Panc1 (cell line): Measurements from ENCODE around the gene LRRC49. TPM values are rescaled to one million over a fixed set of nuclear protein-coding genes. Genes with fewer than 3 reads are reported as not detected.

Source experiments
- ATAC-seq: fragments of 200-7000 bp; cut with Tn5 transposase; 2 replicates; pipeline ENCODE4 v1.9.1; 2020; ENCODE audit warnings: mild to moderate bottlenecking, moderate library complexity
- BruUV-seq: library from RNA; stranded (reverse); fragments of 400-500 nt; replicated peaks from 2 replicates; lab custom pipeline; 2021; lab: Mats Ljungman, UMichigan
- CTCF ChIA-PET: fragments of 300-600 bp; sonication (Branson Sonifier 250); formaldehyde crosslinking; loops from one replicate; lab custom pipeline; 2022; ENCODE audit warnings: antibody characterized with exemption; lab: Charles Lee
- POLR2A ChIA-PET: fragments of 300-600 bp; sonication (Branson Sonifier 250); formaldehyde crosslinking; loops from one replicate; lab custom pipeline; 2022; ENCODE audit warnings: antibody characterized with exemption; lab: Charles Lee
- DNase-seq: peaks from one replicate; pipeline ENCODE4 v3.0.0-alpha.2; 2010; ENCODE audit warnings: low read depth, low spot score
- H3K27ac ChIP-seq: 2 replicates; pipeline ENCODE4 v1.5.1; 2011; ENCODE audit warnings: mild to moderate bottlenecking, low read length, inconsistent platforms
- H3K27me3 ChIP-seq: fragments of 200-500 bp; sonication (Bioruptor generic); 2 replicates; pipeline ENCODE4 v1.6.0; 2014; ENCODE audit warnings: low read length, inconsistent platforms; ENCODE audit not compliant: control insufficient read depth, insufficient read depth
- H3K36me3 ChIP-seq: fragments of 200-500 bp; sonication (Bioruptor generic); 2 replicates; pipeline ENCODE4 v1.5.1; 2014; ENCODE audit warnings: inconsistent platforms, mild to moderate bottlenecking, low read length, moderate library complexity; ENCODE audit not compliant: control insufficient read depth, insufficient read depth
- H3K4me1 ChIP-seq: 2 replicates; pipeline ENCODE4 v1.5.1; 2011; ENCODE audit warnings: inconsistent platforms, mild to moderate bottlenecking, low read length, moderate library complexity; ENCODE audit not compliant: control insufficient read depth, insufficient read depth
- H3K4me3 ChIP-seq, 2 experiments: 2 replicates each; pipeline ENCODE4 v1.5.1; 2011 to 2012; ENCODE audit warnings: low read depth in 2 of 2, low read length in 2 of 2, mild to moderate bottlenecking in 2 of 2, inconsistent platforms in 1 of 2, moderate library complexity in 1 of 2
- H3K9me3 ChIP-seq: fragments of 200-500 bp; sonication (Bioruptor generic); 2 replicates; pipeline ENCODE4 v1.5.1; 2014; ENCODE audit warnings: low read depth, mild to moderate bottlenecking, inconsistent platforms, low read length, moderate library complexity; ENCODE audit not compliant: control insufficient read depth, insufficient read depth
- CTCF ChIP-seq: fragments of 450-650 bp; IDR thresholded peaks from 2 replicates; pipeline ENCODE4 v1.5.1; 2017; ENCODE audit warnings: mild to moderate bottlenecking
- POLR2AphosphoS5 ChIP-seq: IDR thresholded peaks from 2 replicates; pipeline ENCODE4 v1.6.1; 2012; ENCODE audit warnings: mild to moderate bottlenecking, low read depth, low read length, moderate library complexity
- SIN3A ChIP-seq: IDR thresholded peaks from 2 replicates; pipeline ENCODE4 v1.6.1; 2012; ENCODE audit warnings: low read depth, mild to moderate bottlenecking, low read length, moderate library complexity, borderline replicate concordance; ENCODE audit not compliant: insufficient read depth
- TCF7L2 ChIP-seq: IDR thresholded peaks from 2 replicates; pipeline ENCODE4 v1.6.1; 2011; ENCODE audit warnings: mild to moderate bottlenecking, low read depth, low read length, inconsistent platforms
- in situ Hi-C: cut with HindIII; loops from 2 replicates; pipeline ENCODE4 v1.10.0; 2016; ENCODE audit warnings: low sequenced_read_pairs, low pct_unique_long_range_greater_than_20kb
- intact Hi-C: fragments of 100-400 bp; cut with micrococcal nuclease; formaldehyde crosslinking; loops from one replicate; pipeline ENCODE4 v1.10.0; 2022; ENCODE audit not compliant: unreplicated experiment
- total RNA-seq: library from RNA; stranded (reverse); gene quantifications from one replicate; pipeline ENCODE4 v1.2.1, GENCODE V29; 2021; ENCODE audit not compliant: unreplicated experiment
- TF ChIP-seq, protein P1 (sequence below), 2 experiments: IDR thresholded peaks; 2 replicates each; pipeline ENCODE4 v1.6.1; 2011 to 2012; ENCODE audit warnings: low read depth in 2 of 2, control low read depth in 1 of 2, low read length in 1 of 2, mild to moderate bottlenecking in 1 of 2, moderate library complexity in 1 of 2; ENCODE audit not compliant: insufficient read depth in 1 of 2

Gene LRRC49
- total RNA-seq, 1 experiment from 2014 or later: 8.3 TPM

GRCh38 chr15:70964686-70965085 is 72.1 kb downstream of the LRRC49 start:
- in situ Hi-C loops (no loop called here), intact Hi-C loops (no loop called here)
- BruUV-seq: no TSS peak
- CTCF ChIA-PET: no interaction called here
- no peak overlapping the region for H3K27ac ChIP-seq
- no peaks in the 10 kb centered on the region; the same call in 1 of the 2 replicates for H3K9me3 ChIP-seq
- no peak overlapping the region for H3K4me3 ChIP-seq
- H3K27me3 ChIP-seq: no peaks in the 10 kb centered on the region
- TF ChIP-seq, protein P1, sequence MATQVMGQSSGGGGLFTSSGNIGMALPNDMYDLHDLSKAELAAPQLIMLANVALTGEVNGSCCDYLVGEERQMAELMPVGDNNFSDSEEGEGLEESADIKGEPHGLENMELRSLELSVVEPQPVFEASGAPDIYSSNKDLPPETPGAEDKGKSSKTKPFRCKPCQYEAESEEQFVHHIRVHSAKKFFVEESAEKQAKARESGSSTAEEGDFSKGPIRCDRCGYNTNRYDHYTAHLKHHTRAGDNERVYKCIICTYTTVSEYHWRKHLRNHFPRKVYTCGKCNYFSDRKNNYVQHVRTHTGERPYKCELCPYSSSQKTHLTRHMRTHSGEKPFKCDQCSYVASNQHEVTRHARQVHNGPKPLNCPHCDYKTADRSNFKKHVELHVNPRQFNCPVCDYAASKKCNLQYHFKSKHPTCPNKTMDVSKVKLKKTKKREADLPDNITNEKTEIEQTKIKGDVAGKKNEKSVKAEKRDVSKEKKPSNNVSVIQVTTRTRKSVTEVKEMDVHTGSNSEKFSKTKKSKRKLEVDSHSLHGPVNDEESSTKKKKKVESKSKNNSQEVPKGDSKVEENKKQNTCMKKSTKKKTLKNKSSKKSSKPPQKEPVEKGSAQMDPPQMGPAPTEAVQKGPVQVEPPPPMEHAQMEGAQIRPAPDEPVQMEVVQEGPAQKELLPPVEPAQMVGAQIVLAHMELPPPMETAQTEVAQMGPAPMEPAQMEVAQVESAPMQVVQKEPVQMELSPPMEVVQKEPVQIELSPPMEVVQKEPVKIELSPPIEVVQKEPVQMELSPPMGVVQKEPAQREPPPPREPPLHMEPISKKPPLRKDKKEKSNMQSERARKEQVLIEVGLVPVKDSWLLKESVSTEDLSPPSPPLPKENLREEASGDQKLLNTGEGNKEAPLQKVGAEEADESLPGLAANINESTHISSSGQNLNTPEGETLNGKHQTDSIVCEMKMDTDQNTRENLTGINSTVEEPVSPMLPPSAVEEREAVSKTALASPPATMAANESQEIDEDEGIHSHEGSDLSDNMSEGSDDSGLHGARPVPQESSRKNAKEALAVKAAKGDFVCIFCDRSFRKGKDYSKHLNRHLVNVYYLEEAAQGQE (IDR thresholded peaks at IDR 0.05; ENCODE audit: insufficient read depth in 1 of 2, low read depth in 2 of 2, low read length in 1 of 2): no peak
- TF ChIP-seq CTCF (no peak), SIN3A (no peak)
- POLR2A ChIA-PET: no interaction called here
- no peak for DNase-seq
- H3K36me3 ChIP-seq: no peaks in the 10 kb centered on the region
- no peaks in the 10 kb centered on the region for H3K4me1 ChIP-seq
- ATAC-seq: no peak

- Histone ChIP-seq H3K4me1 (no peaks in the 10 kb centered on the region), H3K27ac (no peak overlapping the region), H3K27me3 (no peaks in the 10 kb centered on the region), H3K36me3 (no peaks in the 10 kb centered on the region), H3K4me3 (no peak overlapping the region), H3K9me3 (no peaks in the 10 kb centered on the region)
- ChIA-PET CTCF (no interaction called here), POLR2A (no interaction called here)
- intact Hi-C loops: no loop called here
- TF ChIP-seq TCF7L2 (no peak), SIN3A (no peak), POLR2AphosphoS5 (no peak)
- TF ChIP-seq, protein P1 (IDR thresholded peaks at IDR 0.05; ENCODE audit: insufficient read depth in 1 of 2, low read depth in 2 of 2, low read length in 1 of 2): no peak
- no peak for DNase-seq
- no TSS peak for BruUV-seq
- ATAC-seq: no peak
- in situ Hi-C loops: no loop called here
Measured at GRCh38 chr15:70967646-70968045, 75.0 kb downstream of the LRRC49 start.
